Gastrocnemius medialis (tissue), 4 donors: Measurements from ENCODE around the gene ZDHHC7.

Source experiments
- POLR2A ChIP-seq, 2 donors: fragments of 450-650 bp; IDR thresholded peaks; one replicate each; pipeline ENCODE4 v1.6.1; 2017; ENCODE audit warnings: antibody characterized with exemption in 2 of 2, mild to moderate bottlenecking in 2 of 2, moderate library complexity in 2 of 2
- TF ChIP-seq, protein P1 (sequence below), 5 experiments: fragments of 450-650 bp in 3 of 5; fragments of 200-600 bp in 2 of 5; sonication (generic) in 2 of 5; IDR thresholded peaks in 4 of 5; conservative IDR thresholded peaks in 1 of 5; 1 replicate in 4 of 5; 2 replicates in 1 of 5; pipeline ENCODE4 v1.5.1; 2016 to 2019; ENCODE audit warnings: antibody characterized with exemption in 5 of 5, mild to moderate bottlenecking in 3 of 5, moderate library complexity in 3 of 5

DNA sequence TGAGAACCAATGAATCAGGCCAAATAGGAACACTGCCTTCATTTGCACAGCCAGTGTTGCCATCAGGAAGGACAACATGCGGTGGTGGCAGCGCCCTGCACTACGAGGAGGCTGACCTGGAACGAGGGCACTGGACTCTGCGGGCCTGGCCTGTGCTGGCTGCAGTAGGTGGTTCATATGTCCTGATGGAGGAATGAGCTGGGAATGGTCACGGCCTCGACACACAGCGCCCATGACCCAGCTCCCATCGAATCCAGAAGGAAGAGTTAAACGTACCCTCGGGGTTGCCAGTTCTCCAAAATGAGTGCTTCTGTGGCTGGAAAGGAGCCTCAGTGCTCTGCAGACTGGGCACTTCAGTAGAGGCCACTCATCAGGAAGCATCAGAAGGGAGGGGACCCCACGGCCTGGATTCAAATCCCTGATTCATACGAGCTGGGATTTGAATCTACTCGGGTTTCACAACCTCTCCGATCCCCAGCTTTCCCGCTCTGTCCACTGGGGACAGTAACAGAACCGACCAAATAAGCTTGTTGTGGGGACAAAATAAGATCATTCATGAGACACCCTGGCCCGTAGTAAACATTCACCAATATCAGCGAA is 85.5 kb downstream of the ZDHHC7 start:
- TF ChIP-seq, protein P1, sequence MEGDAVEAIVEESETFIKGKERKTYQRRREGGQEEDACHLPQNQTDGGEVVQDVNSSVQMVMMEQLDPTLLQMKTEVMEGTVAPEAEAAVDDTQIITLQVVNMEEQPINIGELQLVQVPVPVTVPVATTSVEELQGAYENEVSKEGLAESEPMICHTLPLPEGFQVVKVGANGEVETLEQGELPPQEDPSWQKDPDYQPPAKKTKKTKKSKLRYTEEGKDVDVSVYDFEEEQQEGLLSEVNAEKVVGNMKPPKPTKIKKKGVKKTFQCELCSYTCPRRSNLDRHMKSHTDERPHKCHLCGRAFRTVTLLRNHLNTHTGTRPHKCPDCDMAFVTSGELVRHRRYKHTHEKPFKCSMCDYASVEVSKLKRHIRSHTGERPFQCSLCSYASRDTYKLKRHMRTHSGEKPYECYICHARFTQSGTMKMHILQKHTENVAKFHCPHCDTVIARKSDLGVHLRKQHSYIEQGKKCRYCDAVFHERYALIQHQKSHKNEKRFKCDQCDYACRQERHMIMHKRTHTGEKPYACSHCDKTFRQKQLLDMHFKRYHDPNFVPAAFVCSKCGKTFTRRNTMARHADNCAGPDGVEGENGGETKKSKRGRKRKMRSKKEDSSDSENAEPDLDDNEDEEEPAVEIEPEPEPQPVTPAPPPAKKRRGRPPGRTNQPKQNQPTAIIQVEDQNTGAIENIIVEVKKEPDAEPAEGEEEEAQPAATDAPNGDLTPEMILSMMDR (IDR thresholded peaks at IDR 0.05 in 4 of 5, conservative IDR thresholded peaks at IDR 0.05 in 1 of 5): no peak
- no peak for TF ChIP-seq POLR2A (IDR thresholded peaks at IDR 0.05)
